HG02870 (cell line): ENCODE results near the gene SLCO3A1.

ENCODE experiments used
- ATAC-seq: cut with Tn5 transposase; IDR thresholded peaks from one replicate; pipeline ENCODE4 v1.9.1; 2021; ENCODE audit warnings: mild to moderate bottlenecking, moderate library complexity; ENCODE audit not compliant: unreplicated experiment

Gene SLCO3A1

GRCh38 chr15:92116330-92116729 is 262.8 kb downstream of the SLCO3A1 start:
- ATAC-seq, result no peak

DNA sequence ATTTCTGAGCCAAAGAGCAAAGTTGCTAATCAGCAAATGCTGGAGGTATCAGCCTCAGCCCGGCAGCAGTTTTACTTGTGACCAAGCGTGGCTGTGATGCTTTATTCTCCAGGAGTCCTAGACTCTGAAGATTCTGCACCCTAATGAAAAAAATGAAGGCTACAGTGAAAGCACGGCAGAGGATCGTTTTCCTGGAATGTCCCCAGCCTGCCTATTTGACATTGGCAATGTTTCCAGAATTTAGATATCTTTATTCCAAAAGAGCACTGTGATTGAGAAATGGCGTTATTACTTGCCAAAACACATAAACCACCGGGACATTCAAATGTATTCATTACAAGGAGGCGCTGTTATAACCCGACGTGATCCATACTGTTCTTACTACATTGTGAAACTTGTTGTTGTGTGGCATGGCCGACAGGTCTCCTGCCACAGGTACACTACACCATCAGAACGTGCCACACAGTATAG is 263.8 kb downstream of the SLCO3A1 start:
- no peak for ATAC-seq

DNA sequence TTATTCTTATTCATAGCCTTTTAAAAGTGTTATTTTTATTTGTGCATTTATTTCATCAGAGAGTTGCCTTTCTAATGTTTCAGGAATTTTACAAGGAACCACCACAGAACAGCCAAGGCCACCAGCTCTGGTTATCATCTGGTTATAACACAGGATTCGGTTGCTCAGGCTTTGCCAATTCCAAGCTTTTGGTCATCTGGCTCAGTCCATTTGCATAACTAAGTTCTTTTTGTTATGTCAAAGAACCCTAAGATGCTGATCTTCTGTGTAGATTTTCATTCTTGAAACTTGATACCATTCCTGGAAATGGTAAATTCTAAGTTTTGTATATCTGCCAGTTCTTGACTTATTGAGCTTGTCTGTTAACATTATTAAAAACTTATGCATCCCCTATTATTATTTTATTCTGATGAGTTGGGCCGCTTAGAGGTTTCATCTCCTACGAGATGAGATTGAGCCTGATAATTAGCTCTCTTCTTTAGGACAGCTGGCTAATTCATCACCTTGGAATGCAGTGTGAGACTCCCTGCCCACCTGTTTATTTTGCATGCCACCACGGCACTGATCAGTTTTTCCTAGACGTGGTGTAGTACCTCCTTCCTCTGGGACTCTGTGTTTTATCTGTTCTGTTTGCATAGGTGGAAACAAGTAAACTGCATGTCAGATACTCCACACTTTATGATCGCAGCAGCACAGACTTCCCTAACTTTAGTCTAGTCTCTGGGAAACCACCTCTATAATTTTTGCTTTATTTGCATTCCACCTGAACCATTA is 264.8 kb downstream of the SLCO3A1 start:
- no peak for ATAC-seq

DNA sequence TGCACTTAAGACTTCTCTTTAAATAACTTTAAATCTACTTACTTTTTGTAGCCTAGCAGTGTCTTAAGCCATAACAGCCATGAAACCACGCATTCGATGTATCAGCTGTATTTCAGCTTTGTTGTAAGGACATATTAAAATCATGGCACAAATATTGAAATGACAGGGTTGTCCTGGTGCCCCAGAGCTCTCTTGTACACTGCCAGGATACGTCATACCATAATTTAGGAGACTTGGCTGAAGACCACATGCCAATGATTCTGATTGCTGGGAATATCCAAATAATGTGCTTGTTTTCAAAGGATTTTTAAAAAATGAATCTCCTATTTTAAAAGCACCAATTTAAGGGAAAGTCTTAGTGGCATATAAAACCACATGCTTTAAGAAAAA is 265.4 kb downstream of the SLCO3A1 start:
- no peak for ATAC-seq

GRCh38 chr15:92120094-92120795 is 266.7 kb downstream of the SLCO3A1 start:
- no peak for ATAC-seq

DNA sequence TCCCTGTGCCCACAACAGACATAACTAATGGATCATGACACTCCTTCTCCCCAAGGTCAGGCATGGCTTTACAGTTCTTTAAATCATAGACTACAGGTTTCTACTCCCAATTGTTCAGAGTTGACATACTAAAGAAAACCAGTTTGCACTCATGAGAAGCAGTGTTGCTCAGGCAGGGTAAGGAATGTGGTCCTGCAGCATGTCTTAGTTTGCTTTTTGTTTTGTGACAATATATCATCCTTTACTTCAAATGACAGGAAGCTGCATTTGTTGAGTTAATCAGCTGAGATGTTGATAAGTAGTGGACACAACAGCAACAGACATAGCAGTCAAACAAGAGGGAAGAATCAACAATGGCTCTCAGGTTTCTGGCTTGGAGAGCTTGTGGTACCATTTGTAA is 267.5 kb downstream of the SLCO3A1 start:
- ATAC-seq, result no peak

DNA sequence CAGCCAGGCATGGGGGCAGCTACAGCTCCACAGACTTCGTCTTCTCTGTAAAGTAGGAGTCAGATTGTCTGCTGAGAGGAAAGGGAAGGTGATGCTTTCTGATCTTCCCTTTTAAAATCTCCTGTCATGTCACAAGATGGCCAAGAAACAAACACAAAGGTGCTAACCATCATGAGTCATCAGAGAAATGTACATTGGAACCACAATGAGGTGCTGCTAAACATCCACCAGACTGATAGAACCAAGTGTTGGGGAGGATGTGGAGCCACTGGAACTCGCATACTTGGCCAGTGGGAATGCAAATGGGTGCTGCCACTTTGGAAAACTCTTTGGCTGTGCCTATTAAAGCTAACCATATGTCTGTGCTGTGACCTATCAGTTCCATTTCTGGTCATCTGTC is 268.8 kb downstream of the SLCO3A1 start:
- ATAC-seq, result no peak

DNA sequence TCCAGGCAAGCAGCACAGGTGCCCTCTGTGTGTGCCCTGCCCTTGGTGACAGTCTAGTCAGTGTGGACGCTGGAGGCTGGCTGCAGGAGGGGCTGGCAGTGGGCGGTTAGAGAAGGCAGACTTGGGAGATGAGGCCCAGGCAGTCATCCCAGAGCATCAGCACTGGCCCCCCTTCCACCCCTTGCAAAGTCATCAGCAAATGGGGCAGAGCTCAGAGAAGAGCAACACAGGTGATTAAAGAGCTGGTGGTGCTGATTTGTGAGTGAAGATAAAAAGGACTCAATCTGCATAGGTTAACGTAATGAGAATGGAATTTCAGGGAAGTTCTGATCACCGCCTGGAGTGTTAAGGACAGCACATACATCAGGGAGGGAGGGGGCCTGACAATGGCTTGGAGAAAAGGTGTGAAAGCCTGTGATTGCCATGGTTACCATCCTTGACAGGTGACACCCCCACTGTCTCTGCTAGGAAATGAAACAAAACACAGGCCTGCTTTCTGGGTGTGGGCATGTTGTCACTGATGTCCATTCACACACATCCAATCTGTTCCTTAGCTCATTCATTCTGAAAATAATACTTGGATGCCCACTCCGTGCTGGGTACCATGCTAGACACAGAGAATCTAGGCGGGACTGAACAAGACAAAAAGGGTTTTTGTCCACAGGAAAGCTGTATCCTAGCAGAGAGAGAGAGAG is 270.6 kb downstream of the SLCO3A1 start:
- no peak for ATAC-seq

GRCh38 chr15:92124657-92125010 is 271.1 kb downstream of the SLCO3A1 start:
- ATAC-seq, result no peak

- ATAC-seq, result no peak
Observed at GRCh38 chr15:92128788-92129187, 275.3 kb downstream of the SLCO3A1 start.

- ATAC-seq, result no peak
Observed at GRCh38 chr15:92130244-92130643, 276.7 kb downstream of the SLCO3A1 start.

DNA sequence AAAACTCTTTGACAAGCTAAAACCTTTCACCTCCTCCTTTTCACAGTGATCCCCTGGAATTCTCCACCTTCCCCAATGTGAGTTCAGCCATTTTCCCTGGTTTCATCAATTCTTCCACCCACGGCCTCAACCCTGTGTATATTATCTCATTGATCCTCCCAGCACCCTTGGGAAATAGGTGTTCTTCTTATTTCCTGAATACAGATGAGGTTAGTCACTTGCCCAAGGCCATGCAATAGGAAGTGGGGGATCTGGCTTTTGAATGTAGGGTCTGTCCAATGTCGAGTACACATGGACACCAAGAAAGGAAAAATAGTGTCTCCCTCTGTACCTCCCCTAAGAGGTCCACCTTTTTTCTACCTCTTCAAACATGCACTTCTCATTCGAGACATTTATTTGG is 277.4 kb downstream of the SLCO3A1 start:
- ATAC-seq, result no peak

DNA sequence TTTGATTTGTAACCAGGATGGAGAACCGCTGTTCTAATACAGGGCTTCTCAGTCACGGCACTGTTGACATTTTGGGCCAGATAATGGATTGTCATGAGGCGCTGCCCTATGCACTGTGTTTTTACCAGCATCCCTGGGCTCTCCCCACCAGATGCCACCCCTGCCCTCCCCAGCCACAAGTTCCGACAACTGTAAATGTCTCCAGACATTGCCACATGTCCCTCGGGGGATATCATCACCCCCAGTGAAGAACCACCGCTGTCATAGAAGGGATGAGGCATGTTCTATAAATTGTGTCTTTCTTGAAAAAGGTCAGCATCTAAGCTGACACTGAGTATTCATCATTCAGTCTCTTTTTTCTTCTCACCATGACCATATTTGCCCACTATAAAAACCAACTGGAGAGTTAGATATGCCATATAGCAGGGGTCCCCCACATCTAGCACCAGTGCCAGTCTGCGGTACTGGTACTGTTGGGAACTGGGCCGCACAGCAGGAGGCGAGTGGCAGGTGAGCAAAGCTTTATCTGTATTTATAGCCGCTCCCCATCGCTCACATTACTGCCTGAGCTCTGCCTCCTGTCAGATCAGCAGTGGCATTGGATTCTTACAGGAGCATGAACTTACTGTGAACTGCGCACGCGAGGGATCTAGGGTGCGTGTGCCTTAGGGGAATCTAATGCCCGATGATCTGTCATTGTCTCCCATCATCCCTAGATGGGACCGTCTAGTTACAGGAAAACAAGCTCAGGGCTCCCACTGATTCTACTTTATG is 279.7 kb downstream of the SLCO3A1 start:
- ATAC-seq, result no peak

DNA sequence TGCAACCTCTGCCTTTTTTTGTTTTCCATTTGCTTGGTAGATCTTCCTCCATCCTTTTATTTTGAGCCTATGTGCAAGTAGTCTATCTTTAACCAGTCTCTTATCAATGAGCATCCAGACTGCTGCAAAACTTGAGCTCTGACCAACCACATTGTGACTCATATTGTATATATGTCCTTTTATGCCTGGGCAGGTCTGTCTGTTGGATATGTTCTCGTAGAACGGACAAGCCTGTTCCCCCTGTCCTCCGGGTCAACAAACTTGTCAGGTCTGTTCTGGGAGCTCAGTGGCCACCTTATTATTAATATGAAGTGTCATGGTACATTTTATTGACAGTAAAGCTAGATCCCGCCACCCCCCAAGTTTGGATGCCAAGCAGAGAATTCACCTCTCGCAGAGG is 287.3 kb downstream of the SLCO3A1 start:
- ATAC-seq, result no peak

DNA sequence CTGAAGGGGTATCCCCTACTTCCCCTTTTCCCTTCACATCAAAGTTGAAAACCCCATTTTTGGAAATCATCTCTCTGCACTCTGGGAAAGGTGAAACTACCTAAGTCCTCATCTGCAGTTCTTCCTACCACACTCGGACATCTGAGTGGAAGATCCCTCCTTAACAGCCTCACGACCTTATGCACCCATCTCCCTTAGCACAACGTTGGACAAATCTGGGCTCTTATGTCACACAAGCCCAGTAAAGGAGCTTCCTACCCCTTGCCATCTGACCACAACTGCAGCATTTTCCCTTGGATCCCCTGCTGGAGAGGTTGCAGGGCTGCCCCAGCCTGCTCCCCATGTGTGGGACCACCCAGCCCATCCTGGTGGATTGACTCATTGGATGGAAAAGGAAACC is 288.1 kb downstream of the SLCO3A1 start:
- ATAC-seq, result no peak

DNA sequence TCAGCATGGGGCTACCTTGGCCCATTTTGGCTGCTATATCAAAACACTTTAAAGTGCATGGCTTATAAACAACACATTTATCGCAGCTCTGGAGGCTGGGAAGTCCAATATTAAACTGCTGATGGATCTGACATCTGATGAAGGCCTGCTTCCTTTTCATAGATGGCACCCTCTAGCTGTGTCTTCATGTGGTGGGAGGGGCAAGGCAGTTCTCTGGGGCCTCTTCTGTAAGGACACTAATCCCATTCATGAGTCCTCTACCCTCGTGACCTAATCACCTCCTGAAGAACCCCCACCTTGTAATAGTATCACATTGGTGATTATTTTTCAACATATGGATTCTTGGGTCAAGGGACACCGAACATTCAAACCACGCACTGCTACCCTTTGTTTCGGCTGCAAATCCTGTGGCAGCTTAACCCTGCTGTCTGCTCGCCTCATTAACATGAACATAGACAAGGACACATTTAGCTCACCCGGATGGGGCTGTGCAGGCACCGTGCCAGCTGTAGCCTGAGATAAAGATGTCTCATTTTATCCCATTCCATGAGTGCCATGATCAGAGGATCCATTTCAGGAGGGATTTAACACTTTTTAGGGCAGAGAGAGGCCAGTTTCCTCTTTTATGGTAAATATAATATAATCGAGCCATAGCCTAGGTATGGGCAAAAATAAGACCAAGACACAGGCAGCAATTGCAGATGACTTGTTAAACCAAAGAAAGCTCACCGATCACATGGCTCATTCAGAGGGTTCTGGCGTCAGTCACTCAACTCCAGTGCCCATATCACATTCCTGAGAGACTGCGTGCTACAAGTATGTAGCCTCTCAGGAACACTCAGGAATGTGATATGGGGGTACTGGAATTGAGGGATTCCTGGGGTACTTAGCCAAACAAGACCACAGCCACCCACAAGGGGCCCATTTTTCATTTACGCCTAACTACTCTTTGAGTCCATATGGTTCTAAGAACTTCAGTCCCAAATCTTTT is 289.0 kb downstream of the SLCO3A1 start:
- ATAC-seq, result no peak

GRCh38 chr15:92143765-92144164 is 290.3 kb downstream of the SLCO3A1 start:
- no peak for ATAC-seq

DNA sequence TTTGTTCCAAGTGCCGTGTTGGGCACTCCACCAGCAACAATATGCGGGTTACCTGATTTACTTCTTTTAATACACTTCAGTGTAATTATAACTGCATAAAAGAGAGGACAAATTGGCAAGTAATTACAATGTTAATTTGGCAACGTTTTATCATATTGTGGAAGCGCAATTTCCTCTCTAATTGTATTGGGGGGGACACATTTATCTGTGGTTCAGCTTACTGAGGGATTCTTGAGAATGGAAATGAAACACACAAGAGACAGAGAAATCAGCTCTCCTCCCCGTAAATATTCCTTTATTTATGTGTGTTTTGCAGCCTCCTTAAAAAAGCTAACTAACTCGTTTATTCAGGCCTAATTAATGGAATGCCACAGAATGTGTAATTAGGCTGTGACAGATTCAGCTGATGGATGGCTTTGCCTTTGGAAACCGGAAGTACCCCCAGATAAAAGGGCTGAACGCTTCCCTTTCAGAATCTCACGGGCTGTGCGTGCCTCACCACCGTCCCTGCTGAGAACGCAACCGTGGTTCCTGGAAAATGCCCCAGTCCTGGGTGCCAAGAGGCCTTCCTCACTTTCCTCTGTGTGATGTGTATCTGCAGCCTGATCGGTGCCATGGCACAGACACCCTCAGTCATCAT is 293.1 kb downstream of the SLCO3A1 start:
- ATAC-seq, result no peak

GRCh38 chr15:92149029-92149428 is 295.5 kb downstream of the SLCO3A1 start:
- ATAC-seq, result no peak
